ENCODE results near the gene TESK2.
A peak's percentile ranks its signal among the peaks of the same experiment; 100 is the strongest.
"Not testable (repeated sequence)": the region's sequence is repeated elsewhere in the genome, so short reads cannot be mapped to it uniquely, and the experiment has no call there.

The TESK2 gene

DNA sequence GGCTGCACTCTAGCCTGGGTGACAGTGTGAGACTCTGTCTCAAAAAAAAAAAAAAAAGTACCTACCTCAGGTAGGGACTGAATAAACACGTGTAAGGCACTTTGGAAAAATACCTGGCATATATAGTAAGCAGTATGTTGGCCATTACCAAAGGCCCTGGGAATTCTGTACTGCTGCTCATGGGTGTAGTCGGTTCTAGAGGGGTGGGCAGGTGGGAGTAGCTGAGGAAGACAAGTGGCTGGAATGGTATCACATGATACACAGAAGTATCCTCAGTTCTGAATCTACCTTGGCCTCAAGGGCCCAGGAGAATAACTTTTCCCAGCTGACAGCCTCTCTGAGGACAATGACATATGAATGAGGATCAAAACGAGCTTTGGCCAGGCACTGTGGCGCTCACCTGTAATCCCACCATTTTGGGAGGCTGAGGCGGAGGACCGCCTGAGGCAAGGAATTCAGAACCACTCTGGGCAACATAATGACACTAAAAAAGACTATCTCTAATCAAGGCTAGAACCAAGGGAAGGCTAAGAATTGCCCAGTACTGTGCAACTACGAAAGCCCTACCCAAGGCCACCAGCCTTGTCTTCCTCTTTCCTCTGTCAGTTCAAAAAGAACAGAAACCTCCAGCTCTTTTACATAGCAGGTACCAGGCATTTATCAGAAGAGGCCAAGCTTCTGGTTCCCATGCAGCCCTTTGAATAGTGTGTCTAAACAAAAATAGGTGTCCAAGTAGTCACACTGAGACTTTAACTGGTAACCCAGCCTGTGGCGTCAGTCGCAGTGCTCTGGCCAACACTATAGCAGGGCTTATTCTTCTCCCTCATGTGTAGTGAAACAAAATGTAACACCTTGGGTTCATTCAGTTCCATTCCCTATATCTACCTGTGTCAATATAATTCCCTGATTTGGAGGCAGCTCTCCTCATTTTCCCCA lies 19.3 kb upstream of the TESK2 start:
- no peak for DNase-seq

DNA sequence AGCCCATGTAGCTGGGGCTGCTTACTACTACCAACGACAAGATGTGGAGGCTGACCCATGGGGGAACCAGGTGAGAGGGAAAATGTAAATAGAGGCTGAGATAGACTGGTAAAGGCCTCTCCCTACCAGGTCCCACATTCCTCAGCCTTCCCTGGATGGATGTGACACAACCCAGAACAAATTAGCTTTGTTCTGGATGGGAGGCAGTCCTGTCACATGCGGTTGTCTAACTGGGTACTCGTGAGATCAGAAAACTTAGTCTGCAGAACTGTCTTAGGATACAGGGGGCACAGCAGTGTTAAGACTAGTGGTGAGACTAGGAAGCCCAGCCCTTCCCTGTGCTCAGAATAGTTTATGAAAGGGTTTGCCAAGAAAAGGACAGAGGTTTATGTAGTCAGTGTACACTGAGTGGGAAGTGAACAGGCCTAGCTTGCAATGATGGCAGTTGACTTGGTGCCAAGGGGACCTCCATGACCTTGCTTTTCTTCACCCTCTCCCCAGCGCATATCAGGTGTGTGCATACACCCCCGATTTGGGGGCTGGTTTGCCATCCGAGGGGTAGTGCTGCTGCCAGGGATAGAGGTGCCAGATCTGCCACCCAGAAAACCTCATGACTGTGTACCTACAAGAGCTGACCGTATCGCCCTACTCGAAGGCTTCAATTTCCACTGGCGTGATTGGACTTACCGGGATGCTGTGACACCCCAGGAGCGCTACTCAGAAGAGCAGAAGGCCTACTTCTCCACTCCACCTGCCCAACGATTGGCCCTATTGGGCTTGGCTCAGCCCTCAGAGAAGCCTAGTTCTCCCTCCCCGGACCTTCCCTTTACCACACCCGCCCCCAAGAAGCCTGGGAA lies 17.6 kb upstream of the TESK2 start:
- DNase-seq: no peak

GRCh38 chr1:45507893-45508292 lies 16.9 kb upstream of the TESK2 start:
- no peak for DNase-seq

GRCh38 chr1:45507195-45507594 lies 16.2 kb upstream of the TESK2 start:
- DNase-seq: no peak

DNA sequence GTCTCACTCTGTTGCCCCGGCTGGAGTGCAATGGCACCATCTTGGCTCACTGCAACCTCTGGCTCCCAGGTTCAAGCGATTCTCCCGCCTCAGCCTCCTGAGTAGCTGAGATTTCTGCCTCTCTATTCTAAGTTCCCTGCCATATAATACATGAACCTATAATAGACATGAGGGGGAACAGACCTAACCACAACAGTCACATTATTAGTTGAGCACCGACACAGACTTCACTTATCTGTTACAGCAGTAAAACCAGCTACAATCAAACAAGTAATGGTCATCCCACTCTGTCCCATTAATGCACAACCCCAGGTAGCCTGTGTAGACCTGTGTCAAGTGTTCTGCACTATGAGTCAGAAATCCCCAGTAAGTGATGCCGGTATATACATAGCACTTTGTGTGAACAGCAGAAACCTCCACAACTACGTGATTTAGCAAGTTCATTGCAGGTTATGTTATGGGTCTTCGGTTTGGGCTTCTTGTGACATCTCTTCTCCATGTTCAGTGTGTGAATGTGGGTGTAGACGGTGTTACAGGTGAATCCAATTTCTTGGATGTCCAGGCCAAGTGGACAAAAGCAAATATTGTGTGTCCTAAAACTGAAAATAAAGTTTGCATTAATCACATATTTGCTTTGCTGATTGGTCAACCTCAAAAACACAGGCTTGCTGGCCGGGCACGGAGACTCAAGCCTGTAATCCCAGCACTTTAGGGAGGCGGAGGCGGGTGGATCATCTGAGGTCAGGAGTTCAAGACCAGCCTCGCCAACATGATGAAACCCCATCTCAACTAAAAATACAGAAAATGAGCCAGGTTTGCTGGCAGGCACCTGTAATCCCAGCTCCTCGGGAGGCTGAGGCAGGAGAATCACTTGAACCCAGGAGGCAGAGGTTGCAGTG lies 12.7 kb upstream of the TESK2 start:
- DNase-seq: no peak

DNA sequence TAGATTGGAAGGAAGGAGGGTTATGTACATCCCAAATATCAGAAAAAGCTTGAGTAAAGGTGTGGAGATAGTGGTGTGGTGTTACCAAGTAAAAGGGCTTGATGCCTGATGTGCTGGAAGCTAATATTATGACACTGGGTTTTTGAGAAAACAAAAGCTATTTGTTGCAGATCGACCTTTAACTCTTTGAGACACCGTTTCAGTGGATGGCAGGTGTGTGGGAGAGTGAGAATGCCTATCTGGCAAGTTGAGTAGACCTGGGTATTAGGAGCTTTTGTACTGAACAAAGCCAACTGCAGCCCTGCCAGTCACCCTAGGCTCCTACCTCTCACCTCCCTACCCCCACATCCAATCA lies 10.5 kb upstream of the TESK2 start:
- no peak for DNase-seq

DNA sequence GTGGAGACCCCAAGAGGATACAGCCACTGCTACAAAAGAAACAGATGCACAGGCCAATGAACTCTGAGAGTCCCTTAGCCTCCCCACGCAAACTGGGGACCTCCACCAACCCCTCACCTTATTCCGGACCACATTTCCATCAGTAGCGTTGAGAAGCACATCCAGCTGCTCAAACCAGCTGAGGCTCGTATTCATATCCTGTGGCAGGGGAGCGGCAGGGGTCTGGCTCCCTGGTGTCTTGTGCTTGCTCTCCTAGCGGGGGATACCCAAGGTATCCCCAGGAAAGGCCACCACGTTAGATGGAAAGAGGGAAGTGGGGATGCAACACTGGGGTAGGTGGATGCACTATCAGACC lies 8.4 kb upstream of the TESK2 start:
- no peak for DNase-seq

- no peak for DNase-seq
Measured at GRCh38 chr1:45498279-45498678, 7.3 kb upstream of the TESK2 start.

GRCh38 chr1:45493116-45493697 lies 2.2 kb upstream of the TESK2 start:
- peak in 2 of 4 experiments; percentile 16 to 25 for DNase-seq

DNA sequence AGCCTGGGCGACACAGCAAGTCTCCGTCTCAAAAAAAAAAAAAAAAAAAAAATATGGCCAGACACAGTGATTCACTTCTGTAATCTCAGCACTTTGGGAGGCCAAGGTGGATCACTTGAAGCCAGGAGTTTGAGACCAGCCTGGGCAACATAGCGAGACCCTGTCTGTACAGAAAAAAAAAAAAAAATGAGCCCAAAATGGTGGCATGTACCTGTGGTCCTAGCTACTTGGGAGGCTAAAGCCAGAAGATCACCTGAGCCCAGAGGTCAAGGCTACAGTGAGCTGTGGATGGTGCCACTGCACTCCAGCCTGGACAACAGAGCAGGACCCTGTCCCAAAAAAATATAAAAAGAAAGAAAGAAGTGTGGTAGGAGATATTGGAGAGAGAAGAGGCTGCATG lies 1.7 kb upstream of the TESK2 start:
- DNase-seq: no peak

GRCh38 chr1:45491487-45492260 lies 711 bp upstream of the TESK2 start:
- no peak for DNase-seq

DNA sequence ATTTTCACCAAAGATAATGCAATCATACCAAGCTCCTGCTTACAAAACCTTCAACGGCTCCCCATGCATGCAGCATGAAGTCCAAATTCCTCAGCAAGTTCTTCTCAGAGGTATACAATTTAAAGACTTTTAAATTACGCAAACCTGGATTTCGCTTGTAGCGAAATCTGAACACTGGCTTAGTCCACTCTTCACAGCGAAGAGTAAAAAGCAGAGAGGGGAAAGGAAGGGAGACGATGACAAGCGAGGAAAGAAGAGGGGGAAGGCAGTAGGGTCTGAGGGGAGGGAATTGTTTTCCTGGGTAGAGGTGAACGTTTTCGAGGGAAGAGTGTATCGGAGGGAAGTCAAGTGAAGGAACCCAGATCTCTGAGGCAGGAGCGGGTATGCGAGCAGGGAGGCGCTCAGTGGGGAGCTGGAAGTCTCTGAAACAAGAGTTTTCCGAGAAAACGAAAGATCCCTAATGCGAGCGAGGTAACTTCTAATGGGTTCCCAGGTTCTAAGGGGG lies 790 bp downstream of the TESK2 start:
- no peak for DNase-seq

GRCh38 chr1:45489379-45489778 lies 1.6 kb downstream of the TESK2 start:
- DNase-seq: not testable (repeated sequence)

GRCh38 chr1:45488666-45489377 lies 2.1 kb downstream of the TESK2 start:
- no peak for DNase-seq

DNA sequence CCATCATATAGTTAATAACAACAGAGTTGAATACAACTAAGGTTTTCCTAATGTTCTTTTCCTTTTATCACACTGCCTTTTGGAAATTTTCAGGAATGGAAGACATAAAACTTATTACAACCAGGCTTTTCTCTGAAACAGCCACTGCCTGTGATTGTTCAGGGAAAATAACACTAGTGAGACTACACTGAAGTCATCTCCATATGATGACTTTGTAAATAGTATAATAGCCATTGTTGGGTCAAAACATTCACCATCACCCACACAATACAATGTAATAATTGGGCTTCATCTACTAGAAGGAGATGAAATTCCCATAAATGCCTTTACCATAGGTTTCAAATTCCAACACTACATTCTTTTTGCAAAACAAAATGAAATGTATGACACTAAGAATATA lies 5.0 kb downstream of the TESK2 start:
- DNase-seq: no peak

DNA sequence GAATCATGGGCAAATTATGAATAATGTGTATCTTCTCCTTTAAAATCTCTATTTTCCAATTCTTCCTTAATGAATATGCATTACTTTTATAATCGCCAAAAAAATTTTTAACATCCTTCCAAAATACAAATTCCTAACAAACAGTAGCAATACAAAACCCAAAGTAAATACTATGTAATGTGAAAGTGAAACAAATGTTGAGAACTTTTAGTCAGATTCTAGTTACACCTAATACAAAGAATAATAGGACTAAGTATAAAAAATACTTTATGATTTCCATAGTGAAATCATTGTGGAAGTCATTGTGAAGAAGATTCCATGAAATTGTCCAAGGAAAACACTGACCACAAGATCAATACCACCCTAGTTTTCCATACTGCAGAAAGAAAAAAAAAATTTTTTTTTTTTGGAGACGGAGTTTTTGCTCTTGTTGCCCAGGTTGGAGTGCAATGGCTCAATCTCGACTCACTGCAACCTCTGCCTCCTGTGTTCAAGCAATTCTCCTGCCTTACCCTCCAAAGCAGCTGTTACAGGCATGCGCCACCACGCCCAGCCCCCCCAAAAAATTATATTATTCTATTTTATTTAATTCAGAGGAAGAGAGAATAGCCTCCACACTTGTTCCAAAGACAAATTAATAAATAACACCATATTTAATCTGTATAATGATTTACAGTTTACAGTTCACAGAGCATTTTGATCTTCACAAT lies 11.8 kb downstream of the TESK2 start:
- no peak for DNase-seq

- DNase-seq: no peak
Measured at GRCh38 chr1:45478121-45478814, 12.7 kb downstream of the TESK2 start.

DNA sequence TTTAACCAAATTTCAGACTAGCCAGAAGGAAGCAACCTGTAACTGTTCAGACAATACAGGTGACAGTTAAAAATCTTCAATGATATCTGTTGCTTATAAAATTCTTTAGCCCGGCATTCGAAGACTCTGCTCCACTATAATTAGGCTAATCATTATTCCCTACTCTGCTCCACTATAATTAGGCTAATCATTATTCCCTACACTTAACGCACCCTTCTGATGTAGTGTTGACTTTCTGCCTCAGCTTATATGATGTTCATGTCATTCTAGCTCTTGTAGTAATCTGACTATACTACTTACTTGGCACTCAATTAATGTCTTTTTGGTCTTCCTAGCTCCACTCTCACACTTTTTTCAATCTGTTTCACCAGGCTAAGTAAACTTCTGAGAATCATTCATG lies 13.3 kb downstream of the TESK2 start:
- DNase-seq: no peak

- DNase-seq: not testable (repeated sequence)
Measured at GRCh38 chr1:45474194-45474593, 16.8 kb downstream of the TESK2 start.

- DNase-seq: no peak
Measured at GRCh38 chr1:45473302-45473701, 17.7 kb downstream of the TESK2 start.
